HG03175 (cell line): ENCODE measurements around the gene ELL2.

Source experiments
- ATAC-seq: cut with Tn5 transposase; IDR thresholded peaks from one replicate; pipeline ENCODE4 v1.9.1; 2021; ENCODE audit warnings: mild to moderate bottlenecking, moderate library complexity; ENCODE audit not compliant: unreplicated experiment

Gene ELL2

GRCh38 chr5:95983509-95983908 lies 21.9 kb upstream of the ELL2 start:
- no peak for ATAC-seq

- ATAC-seq, result no peak
These were observed 21.4 kb upstream of the ELL2 start for GRCh38 chr5:95983080-95983479.

GRCh38 chr5:95976606-95977005 lies 15.0 kb upstream of the ELL2 start:
- no peak for ATAC-seq

GRCh38 chr5:95975703-95976102 lies 14.1 kb upstream of the ELL2 start:
- ATAC-seq, result no peak

- peak; percentile 88 for ATAC-seq
These were observed 12.2 kb upstream of the ELL2 start for GRCh38 chr5:95973793-95974325.

- no peak for ATAC-seq
These were observed 10.5 kb upstream of the ELL2 start for GRCh38 chr5:95972196-95972595.

GRCh38 chr5:95970359-95970704 lies 8.7 kb upstream of the ELL2 start:
- ATAC-seq, result no peak

- no peak for ATAC-seq
These were observed 8.2 kb upstream of the ELL2 start for GRCh38 chr5:95969651-95970358.

- ATAC-seq, result no peak
These were observed 7.4 kb upstream of the ELL2 start for GRCh38 chr5:95969055-95969454.

- ATAC-seq, result no peak
These were observed 5.6 kb upstream of the ELL2 start for GRCh38 chr5:95967236-95967635.

GRCh38 chr5:95966005-95966404 lies 4.4 kb upstream of the ELL2 start:
- no peak for ATAC-seq

GRCh38 chr5:95963650-95964410 lies 2.2 kb upstream of the ELL2 start:
- ATAC-seq, result no peak

- no peak for ATAC-seq
These were observed 1.1 kb upstream of the ELL2 start for GRCh38 chr5:95962785-95963184.

GRCh38 chr5:95962475-95962773 lies 773 bp upstream of the ELL2 start:
- no peak for ATAC-seq

- ATAC-seq, result peak; percentile 69
These were observed 709 bp downstream of the ELL2 start for GRCh38 chr5:95960667-95961616.

GRCh38 chr5:95959888-95960666 lies 1.6 kb downstream of the ELL2 start:
- no peak for ATAC-seq

GRCh38 chr5:95959051-95959887 lies 2.4 kb downstream of the ELL2 start:
- no peak for ATAC-seq

- no peak for ATAC-seq
These were observed 3.2 kb downstream of the ELL2 start for GRCh38 chr5:95958310-95959014.

- no peak for ATAC-seq
These were observed 4.0 kb downstream of the ELL2 start for GRCh38 chr5:95957561-95958203.
